Glutamatergic neuron (in vitro differentiated cells): ENCODE data around the gene WDR49. TPM values are rescaled to one million over a fixed set of nuclear protein-coding genes. Genes with fewer than 3 reads are reported as not detected.
"Not testable (repeated sequence)": the region's sequence is repeated elsewhere in the genome, so short reads cannot be mapped to it uniquely, and the experiment has no call there.

Experiments
- DNase-seq: peaks from one replicate; pipeline ENCODE4 v3.0.0; 2022
- H3K27ac Mint-ChIP-seq: one replicate; pipeline ENCODE4 v1.8.0; 2020; ENCODE audit warnings: mild to moderate bottlenecking, mixed read lengths, inconsistent platforms; ENCODE audit not compliant: unreplicated experiment
- H3K27me3 Mint-ChIP-seq: one replicate; pipeline ENCODE4 v1.8.0; 2020; ENCODE audit warnings: mild to moderate bottlenecking, moderate library complexity, mixed read lengths, inconsistent platforms; ENCODE audit not compliant: unreplicated experiment
- H3K36me3 Mint-ChIP-seq: one replicate; pipeline ENCODE4 v1.8.0; 2020; ENCODE audit warnings: mild to moderate bottlenecking, mixed read lengths, inconsistent platforms; ENCODE audit not compliant: unreplicated experiment
- H3K4me1 Mint-ChIP-seq: one replicate; pipeline ENCODE4 v1.8.0; 2020; ENCODE audit warnings: mild to moderate bottlenecking, low read depth, mixed read lengths, inconsistent platforms; ENCODE audit not compliant: unreplicated experiment
- H3K4me3 Mint-ChIP-seq: one replicate; pipeline ENCODE4 v1.8.0; 2020; ENCODE audit warnings: mild to moderate bottlenecking, mixed read lengths, inconsistent platforms; ENCODE audit not compliant: unreplicated experiment
- H3K9me3 Mint-ChIP-seq: one replicate; pipeline ENCODE4 v1.8.0; 2020; ENCODE audit warnings: mild to moderate bottlenecking, moderate library complexity, mixed read lengths, inconsistent platforms; ENCODE audit not compliant: unreplicated experiment
- CTCF ChIP-seq: fragments of 200-600 bp; sonication (generic); IDR thresholded peaks from one replicate; pipeline ENCODE4 v1.5.0; 2021; ENCODE audit not compliant: partially characterized antibody, unreplicated experiment
- total RNA-seq: library from RNA; stranded (reverse); fragmentation: NEBNext Ultra II Directional; extraction: Animal tissue kit (Norgen Biotek cat#: 25700); gene quantifications from one replicate; pipeline ENCODE4 v1.2.1, GENCODE V29; 2021; ENCODE audit not compliant: unreplicated experiment

WDR49 gene
- total RNA-seq, 1 donor from 2014 or later: 0.76 TPM

GRCh38 chr3:167644611-167645010 lies 9.1 kb downstream of the WDR49 start:
- H3K9me3 Mint-ChIP-seq: no peaks in the 10 kb centered on the region
- no peak overlapping the region for H3K27ac Mint-ChIP-seq
- no peaks in the 10 kb centered on the region for H3K4me1 Mint-ChIP-seq
- no peak for DNase-seq
- no peaks in the 10 kb centered on the region for H3K27me3 Mint-ChIP-seq
- H3K4me3 Mint-ChIP-seq: no peak overlapping the region
- no peak for TF ChIP-seq CTCF
- H3K36me3 Mint-ChIP-seq: peaks cover 3% of the 10 kb centered on the region

GRCh38 chr3:167631471-167631870 lies 22.3 kb downstream of the WDR49 start:
- H3K4me3 Mint-ChIP-seq: no peak overlapping the region
- no peaks in the 10 kb centered on the region for H3K4me1 Mint-ChIP-seq

GRCh38 chr3:167626490-167626889 lies 27.3 kb downstream of the WDR49 start:
- Mint-ChIP-seq H3K4me3 (no peak overlapping the region), H3K9me3 (no peaks in the 10 kb centered on the region)
- no peak for DNase-seq

More at GRCh38 chr3:167631471-167631870, 22.3 kb downstream of the WDR49 start:
- no peaks in the 10 kb centered on the region for H3K27me3 Mint-ChIP-seq
- no peak for TF ChIP-seq CTCF
- no peak overlapping the region for H3K27ac Mint-ChIP-seq
- no peak for DNase-seq
- H3K36me3 Mint-ChIP-seq: no peaks in the 10 kb centered on the region
- H3K9me3 Mint-ChIP-seq: no peaks in the 10 kb centered on the region

GRCh38 chr3:167615030-167615429 lies 38.7 kb downstream of the WDR49 start:
- H3K27me3 Mint-ChIP-seq: no peaks in the 10 kb centered on the region
- no peak overlapping the region for H3K27ac Mint-ChIP-seq
- DNase-seq: no peak
- H3K4me3 Mint-ChIP-seq: no peak overlapping the region
- no peaks in the 10 kb centered on the region for H3K36me3 Mint-ChIP-seq
- H3K4me1 Mint-ChIP-seq: no peaks in the 10 kb centered on the region
- no peak for TF ChIP-seq CTCF
- peaks cover 1% of the 10 kb centered on the region for H3K9me3 Mint-ChIP-seq

More at GRCh38 chr3:167626490-167626889, 27.3 kb downstream of the WDR49 start:
- H3K27me3 Mint-ChIP-seq: no peaks in the 10 kb centered on the region
- H3K4me1 Mint-ChIP-seq: no peaks in the 10 kb centered on the region
- H3K36me3 Mint-ChIP-seq: no peaks in the 10 kb centered on the region
- no peak overlapping the region for H3K27ac Mint-ChIP-seq
- TF ChIP-seq CTCF: no peak

- not testable (repeated sequence) for H3K4me3 Mint-ChIP-seq, DNase-seq, H3K4me1 Mint-ChIP-seq, H3K27me3 Mint-ChIP-seq, H3K27ac Mint-ChIP-seq, H3K9me3 Mint-ChIP-seq, H3K36me3 Mint-ChIP-seq
Observed at GRCh38 chr3:167614196-167614595, 39.5 kb downstream of the WDR49 start.

- Mint-ChIP-seq H3K27ac (no peak overlapping the region), H3K27me3 (no peaks in the 10 kb centered on the region), H3K9me3 (peaks cover 1% of the 10 kb centered on the region), H3K4me1 (no peaks in the 10 kb centered on the region), H3K36me3 (no peaks in the 10 kb centered on the region), H3K4me3 (no peak overlapping the region)
- no peak for DNase-seq
- TF ChIP-seq CTCF: no peak
Observed at GRCh38 chr3:167611718-167612117, 42.0 kb downstream of the WDR49 start.
